PFSK-1 (cell line): ENCODE data around the gene SPC25.

Source experiments
- POLR2AphosphoS5 ChIP-seq: IDR thresholded peaks from 2 replicates; pipeline ENCODE4 v1.6.1; 2012; ENCODE audit warnings: low read depth, mild to moderate bottlenecking, control low read depth, low read length, moderate library complexity
- TAF1 ChIP-seq: IDR thresholded peaks from 2 replicates; pipeline ENCODE4 v1.6.1; 2012; ENCODE audit warnings: low read length, control low read depth, borderline replicate concordance; ENCODE audit not compliant: insufficient read depth

GRCh38 chr2:168939061-168939460, 48.8 kb upstream of the SPC25 start:
- no peak for TF ChIP-seq TAF1
- no peak for TF ChIP-seq POLR2AphosphoS5
